SK-N-MC (cell line): ENCODE data around the gene DIAPH2.

Experiments
- DNase-seq: peaks from one replicate; pipeline ENCODE4 v3.0.0-alpha.2; 2011; ENCODE audit warnings: low read depth, low spot score
- H3K27ac ChIP-seq: fragments of 200-600 bp; sonication (generic); 2 replicates; pipeline ENCODE4 v1.5.1; 2016; ENCODE audit warnings: mixed run types
- H3K36me3 ChIP-seq: fragments of 200-600 bp; sonication (generic); 2 replicates; pipeline ENCODE4 v1.6.1; 2017; ENCODE audit warnings: antibody characterized with exemption, low read length, mixed read lengths; ENCODE audit not compliant: insufficient read depth
- H3K4me3 ChIP-seq: fragments of 200-600 bp; sonication (generic); 2 replicates; pipeline ENCODE4 v1.5.1; 2016
- H3K9ac ChIP-seq: fragments of 200-600 bp; sonication (generic); 2 replicates; pipeline ENCODE4 v1.8.0; 2017; ENCODE audit warnings: mixed run types, mixed read lengths; ENCODE audit not compliant: insufficient read length
- H3K9me3 ChIP-seq: fragments of 200-600 bp; sonication (generic); 2 replicates; pipeline ENCODE4 v1.6.1; 2017; ENCODE audit warnings: low read depth, mild to moderate bottlenecking, antibody characterized with exemption, low read length, moderate library complexity, mixed read lengths
- EZH2 ChIP-seq: fragments of 200-600 bp; sonication (generic); IDR thresholded peaks from one replicate; pipeline ENCODE4 v1.6.1; 2017; ENCODE audit warnings: antibody characterized with exemption
- FOXP2 ChIP-seq: optimal IDR thresholded peaks from 2 replicates; pipeline ENCODE3; 2011; ENCODE audit warnings: mild to moderate bottlenecking, moderate library complexity; ENCODE audit not compliant: insufficient read depth; ENCODE audit errors: extremely low read length, control extremely low read depth
- POLR2AphosphoS5 ChIP-seq: IDR thresholded peaks from 2 replicates; pipeline ENCODE4 v1.6.1; 2012; ENCODE audit warnings: mild to moderate bottlenecking, low read depth, low read length, borderline replicate concordance

The DIAPH2 gene

DNA sequence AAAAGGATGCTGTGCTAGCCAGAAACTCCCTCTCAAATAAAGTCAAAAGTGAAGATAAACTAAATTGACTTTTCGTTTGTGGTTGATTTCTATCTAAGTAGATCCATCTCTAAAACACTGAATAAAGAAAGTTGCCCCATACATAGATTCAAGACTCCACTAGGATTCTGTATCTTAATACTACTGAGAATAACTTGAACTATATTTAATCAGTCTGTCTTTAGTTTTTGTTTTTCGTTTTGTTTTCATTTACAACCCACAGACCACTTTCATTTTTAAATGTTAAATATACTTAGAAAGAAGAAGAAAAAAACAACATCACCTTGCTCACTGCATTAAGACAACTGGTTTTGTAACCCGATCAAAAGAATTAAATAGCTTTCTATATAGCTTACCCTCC lies 854.1 kb downstream of the DIAPH2 start:
- DNase-seq: no peak
- no peak for TF ChIP-seq FOXP2
- TF ChIP-seq EZH2: no peak
- no peak for TF ChIP-seq POLR2AphosphoS5
- H3K4me3 ChIP-seq: no peak overlapping the region
- H3K36me3 ChIP-seq: no peaks in the 10 kb centered on the region
- no peak overlapping the region for H3K27ac ChIP-seq
- no peak overlapping the region for H3K9ac ChIP-seq
- H3K9me3 ChIP-seq: no peaks in the 10 kb centered on the region

DNA sequence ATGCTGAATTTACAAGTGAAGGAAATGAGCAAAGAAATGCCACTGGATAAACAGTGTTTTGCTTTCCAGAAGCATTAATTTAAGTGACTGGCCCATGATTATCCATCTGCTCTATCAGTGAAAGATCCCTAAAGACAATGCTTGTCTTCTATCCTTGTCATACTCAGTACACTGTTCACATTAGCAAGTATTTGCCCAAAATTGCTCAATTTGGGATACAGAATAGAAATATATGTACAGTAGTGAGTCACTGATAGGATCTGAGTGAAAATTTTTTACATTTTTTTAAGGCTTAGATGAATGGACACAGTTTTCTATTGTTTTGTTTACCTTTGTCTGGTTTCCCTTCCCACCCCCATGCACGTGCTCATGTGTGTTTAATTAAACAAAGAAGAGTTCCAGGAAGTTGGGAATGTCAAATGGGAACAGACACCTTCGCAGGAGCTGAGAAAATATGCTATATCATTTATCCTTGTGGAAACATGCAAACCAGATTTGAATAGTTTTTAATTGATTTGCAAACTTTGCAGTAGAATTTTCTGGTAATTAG lies 855.4 kb downstream of the DIAPH2 start:
- no peak overlapping the region for H3K9ac ChIP-seq
- H3K27ac ChIP-seq: no peak overlapping the region
- DNase-seq: no peak
- H3K36me3 ChIP-seq: no peaks in the 10 kb centered on the region
- H3K9me3 ChIP-seq: no peaks in the 10 kb centered on the region
- TF ChIP-seq EZH2: no peak
- no peak for TF ChIP-seq POLR2AphosphoS5
- no peak for TF ChIP-seq FOXP2
- no peak overlapping the region for H3K4me3 ChIP-seq

DNA sequence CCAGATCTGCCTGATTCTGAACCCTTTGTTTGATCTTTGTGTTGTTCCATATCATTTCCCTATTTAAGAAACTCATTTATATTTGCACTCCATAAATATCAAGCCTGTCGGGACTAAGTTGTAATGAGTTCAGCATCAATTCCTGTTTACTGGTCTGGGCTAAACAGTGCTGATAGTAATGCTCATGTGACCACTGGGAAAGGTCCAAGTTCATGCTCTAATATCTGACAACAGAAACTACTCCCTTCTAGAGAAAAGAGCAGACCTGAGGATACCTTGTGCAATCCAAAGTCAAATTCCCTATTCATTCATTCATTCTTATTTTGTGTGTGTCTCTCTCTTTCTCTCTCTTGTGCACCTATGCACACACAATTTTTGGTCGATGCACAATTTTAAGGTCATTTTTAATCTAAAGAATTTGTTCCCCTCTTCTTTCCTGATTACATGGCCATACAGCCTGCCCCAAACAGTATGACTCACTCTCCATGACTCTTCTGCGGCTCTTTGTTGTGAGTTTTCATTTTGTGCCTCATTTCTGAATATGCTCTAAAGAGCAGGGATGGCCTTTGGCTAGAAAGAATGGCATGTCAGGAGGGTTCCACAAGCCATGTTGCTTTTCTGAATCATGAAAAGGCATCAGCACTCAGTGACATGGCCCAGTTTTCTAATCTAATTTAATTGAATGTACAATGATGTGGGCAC lies 863.4 kb downstream of the DIAPH2 start:
- DNase-seq: no peak
- Histone ChIP-seq H3K27ac (no peak overlapping the region), H3K9me3 (no peaks in the 10 kb centered on the region), H3K9ac (no peak overlapping the region), H3K36me3 (no peaks in the 10 kb centered on the region), H3K4me3 (no peak overlapping the region)
- TF ChIP-seq POLR2AphosphoS5: no peak
- TF ChIP-seq EZH2: no peak
- no peak for TF ChIP-seq FOXP2

DNA sequence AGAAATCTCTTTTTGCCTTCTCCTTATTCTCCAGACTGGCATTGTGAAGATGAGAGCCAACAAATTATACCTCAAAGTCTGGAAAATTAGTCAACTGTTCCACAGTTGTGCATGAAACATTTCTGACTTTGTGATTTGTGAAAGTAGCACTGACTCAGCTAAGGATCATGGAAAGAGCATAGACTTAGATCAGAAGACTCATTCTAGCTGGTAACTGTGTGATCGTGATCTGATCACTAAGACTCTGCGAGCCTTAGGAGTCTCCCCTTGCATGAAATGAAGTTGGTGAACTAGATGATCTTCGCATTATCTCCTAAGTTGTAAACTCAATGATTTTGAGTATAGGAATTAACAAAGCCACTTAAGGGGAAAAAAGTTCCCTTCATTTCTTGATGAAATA lies 867.2 kb downstream of the DIAPH2 start:
- no peak overlapping the region for H3K9ac ChIP-seq
- TF ChIP-seq EZH2: no peak
- no peak for TF ChIP-seq FOXP2
- TF ChIP-seq POLR2AphosphoS5: no peak
- no peaks in the 10 kb centered on the region for H3K9me3 ChIP-seq
- DNase-seq: no peak
- no peaks in the 10 kb centered on the region for H3K36me3 ChIP-seq
- H3K27ac ChIP-seq: no peak overlapping the region
- H3K4me3 ChIP-seq: no peak overlapping the region

GRCh38 chrX:97553833-97554232 lies 869.2 kb downstream of the DIAPH2 start:
- H3K27ac ChIP-seq: no peak overlapping the region
- H3K4me3 ChIP-seq: no peak overlapping the region
- H3K9me3 ChIP-seq: no peaks in the 10 kb centered on the region
- TF ChIP-seq FOXP2 (no peak), EZH2 (no peak), POLR2AphosphoS5 (no peak)
- H3K36me3 ChIP-seq: no peaks in the 10 kb centered on the region
- no peak overlapping the region for H3K9ac ChIP-seq
- no peak for DNase-seq

DNA sequence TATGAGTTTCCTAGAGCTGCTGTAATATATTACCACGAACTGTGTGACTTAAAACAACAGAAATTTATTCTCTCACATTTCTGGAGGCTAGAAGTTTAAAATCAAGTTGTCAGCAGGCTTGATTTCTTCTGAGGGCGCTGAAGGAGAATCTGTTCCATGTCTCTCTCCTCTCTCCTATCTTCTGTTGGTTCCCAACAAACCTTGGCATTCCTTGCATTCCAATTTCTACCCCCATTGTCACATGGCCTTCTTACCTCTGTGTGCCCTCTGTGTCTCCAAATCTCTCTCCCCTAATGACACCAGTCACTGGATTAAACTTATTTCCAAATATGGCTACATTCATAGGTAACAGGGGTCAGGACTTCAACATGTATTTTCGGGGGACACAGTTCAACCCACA lies 871.7 kb downstream of the DIAPH2 start:
- no peak for DNase-seq
- no peaks in the 10 kb centered on the region for H3K9me3 ChIP-seq
- H3K27ac ChIP-seq: no peak overlapping the region
- H3K9ac ChIP-seq: no peak overlapping the region
- TF ChIP-seq POLR2AphosphoS5 (no peak), EZH2 (no peak), FOXP2 (no peak)
- no peak overlapping the region for H3K4me3 ChIP-seq
- no peaks in the 10 kb centered on the region for H3K36me3 ChIP-seq

DNA sequence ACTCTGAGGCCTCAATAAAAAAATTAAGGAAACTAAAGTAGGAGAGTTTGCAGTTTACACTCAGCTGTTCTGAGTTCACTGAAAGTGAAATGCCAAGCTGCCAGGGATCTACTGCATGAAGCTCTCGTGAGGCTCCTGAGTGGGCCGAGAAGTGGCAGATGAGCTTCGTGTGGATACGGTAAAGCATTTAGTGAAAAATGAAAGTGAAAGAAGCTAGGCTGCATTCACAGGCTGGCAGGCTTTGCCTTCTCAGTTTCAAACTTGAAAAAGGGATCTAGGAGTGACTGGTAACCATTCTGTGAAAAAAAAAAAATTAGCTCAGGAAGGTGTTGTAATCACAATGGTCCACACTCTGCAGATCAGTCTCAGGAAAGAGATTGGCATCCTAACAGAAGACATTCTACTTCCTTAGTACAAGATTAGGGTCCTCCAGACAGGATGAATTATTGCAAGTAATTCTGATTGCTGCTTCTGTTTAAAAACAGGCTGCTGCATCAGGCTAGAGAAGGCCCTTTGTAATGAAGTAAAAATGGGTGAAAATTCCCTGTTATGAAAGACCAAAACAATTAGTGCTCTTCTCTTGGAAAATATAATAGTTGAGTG lies 879.0 kb downstream of the DIAPH2 start:
- no peak overlapping the region for H3K4me3 ChIP-seq
- no peak for TF ChIP-seq EZH2
- TF ChIP-seq POLR2AphosphoS5: no peak
- no peak for TF ChIP-seq FOXP2
- no peak overlapping the region for H3K27ac ChIP-seq
- H3K36me3 ChIP-seq: no peaks in the 10 kb centered on the region
- H3K9ac ChIP-seq: no peak overlapping the region
- DNase-seq: no peak
- no peaks in the 10 kb centered on the region for H3K9me3 ChIP-seq

- TF ChIP-seq FOXP2: no peak
- no peak for TF ChIP-seq EZH2
- TF ChIP-seq POLR2AphosphoS5: no peak
- no peak overlapping the region for H3K4me3 ChIP-seq
- no peak overlapping the region for H3K27ac ChIP-seq
- H3K36me3 ChIP-seq: no peaks in the 10 kb centered on the region
- no peak overlapping the region for H3K9ac ChIP-seq
- no peaks in the 10 kb centered on the region for H3K9me3 ChIP-seq
- no peak for DNase-seq
Measured at GRCh38 chrX:97564496-97564895, 879.9 kb downstream of the DIAPH2 start.
